ENCODE measurements around the gene PRRC1. TPM values are rescaled to one million over a fixed set of nuclear protein-coding genes. Genes with fewer than 3 reads are reported as not detected.

Gene PRRC1
- total and polyA plus RNA-seq, 2 experiments from 2014 or later, result 64.7 to 70.7 TPM

DNA sequence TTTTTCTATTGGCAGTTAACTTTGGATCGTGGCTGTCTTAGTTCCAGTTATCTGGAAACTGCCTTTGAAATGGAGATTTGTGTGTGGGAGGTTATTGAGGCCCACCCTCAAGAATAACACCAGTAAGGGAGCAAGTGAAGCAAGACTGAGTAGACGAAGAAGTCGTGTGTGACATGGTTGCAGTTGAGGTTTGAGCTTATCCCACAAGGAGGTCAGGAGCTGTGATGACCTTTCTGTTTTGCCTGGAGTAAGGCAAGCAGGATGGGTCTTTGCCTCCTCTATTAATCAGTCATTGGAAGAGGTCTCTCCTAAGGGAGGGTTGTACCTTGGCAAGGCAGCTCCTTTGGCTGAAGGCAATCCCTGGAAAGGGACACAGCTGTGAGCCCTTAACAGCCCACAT lies 81.9 kb downstream of the PRRC1 start (continued):
- TF ChIP-seq, protein P1, sequence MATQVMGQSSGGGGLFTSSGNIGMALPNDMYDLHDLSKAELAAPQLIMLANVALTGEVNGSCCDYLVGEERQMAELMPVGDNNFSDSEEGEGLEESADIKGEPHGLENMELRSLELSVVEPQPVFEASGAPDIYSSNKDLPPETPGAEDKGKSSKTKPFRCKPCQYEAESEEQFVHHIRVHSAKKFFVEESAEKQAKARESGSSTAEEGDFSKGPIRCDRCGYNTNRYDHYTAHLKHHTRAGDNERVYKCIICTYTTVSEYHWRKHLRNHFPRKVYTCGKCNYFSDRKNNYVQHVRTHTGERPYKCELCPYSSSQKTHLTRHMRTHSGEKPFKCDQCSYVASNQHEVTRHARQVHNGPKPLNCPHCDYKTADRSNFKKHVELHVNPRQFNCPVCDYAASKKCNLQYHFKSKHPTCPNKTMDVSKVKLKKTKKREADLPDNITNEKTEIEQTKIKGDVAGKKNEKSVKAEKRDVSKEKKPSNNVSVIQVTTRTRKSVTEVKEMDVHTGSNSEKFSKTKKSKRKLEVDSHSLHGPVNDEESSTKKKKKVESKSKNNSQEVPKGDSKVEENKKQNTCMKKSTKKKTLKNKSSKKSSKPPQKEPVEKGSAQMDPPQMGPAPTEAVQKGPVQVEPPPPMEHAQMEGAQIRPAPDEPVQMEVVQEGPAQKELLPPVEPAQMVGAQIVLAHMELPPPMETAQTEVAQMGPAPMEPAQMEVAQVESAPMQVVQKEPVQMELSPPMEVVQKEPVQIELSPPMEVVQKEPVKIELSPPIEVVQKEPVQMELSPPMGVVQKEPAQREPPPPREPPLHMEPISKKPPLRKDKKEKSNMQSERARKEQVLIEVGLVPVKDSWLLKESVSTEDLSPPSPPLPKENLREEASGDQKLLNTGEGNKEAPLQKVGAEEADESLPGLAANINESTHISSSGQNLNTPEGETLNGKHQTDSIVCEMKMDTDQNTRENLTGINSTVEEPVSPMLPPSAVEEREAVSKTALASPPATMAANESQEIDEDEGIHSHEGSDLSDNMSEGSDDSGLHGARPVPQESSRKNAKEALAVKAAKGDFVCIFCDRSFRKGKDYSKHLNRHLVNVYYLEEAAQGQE (IDR thresholded peaks at IDR 0.05; ENCODE audit: unreplicated experiment), result no peak
- TF ChIP-seq JUNB (IDR thresholded peaks at IDR 0.05; ENCODE audit: unreplicated experiment) (no peak), EZH2 (IDR thresholded peaks at IDR 0.05; ENCODE audit: low read depth, unreplicated experiment) (no peak), EZH2phosphoT487 (IDR thresholded peaks at IDR 0.05; ENCODE audit: unreplicated experiment) (no peak), NANOG (IDR thresholded peaks at IDR 0.05; ENCODE audit: borderline replicate concordance) (no peak)

DNA sequence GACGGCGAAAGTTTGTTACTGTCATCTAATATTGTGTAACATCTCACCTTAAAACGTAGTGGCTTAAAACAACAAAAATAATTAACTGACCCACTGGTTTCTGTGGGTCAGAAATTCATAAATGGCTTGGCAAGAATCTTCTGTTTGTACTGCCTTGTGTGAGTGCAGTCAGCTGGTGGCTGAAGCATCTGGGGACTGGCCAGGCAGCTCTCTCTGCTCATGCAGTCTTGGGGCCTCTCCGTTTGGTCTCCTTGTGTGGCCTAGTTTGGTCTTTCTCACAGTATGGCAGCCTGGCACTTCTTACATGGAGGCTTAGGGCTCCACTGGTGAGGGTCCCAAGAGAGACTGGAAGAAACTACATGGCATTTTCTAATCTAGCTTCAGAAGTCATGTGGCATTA lies 82.4 kb downstream of the PRRC1 start:
- Mint-ChIP-seq H3K27ac (no peak overlapping the region), H3K36me3 (ENCODE audit: low read depth) (no peaks in the 10 kb centered on the region), H3K27me3 (ENCODE audit: insufficient read depth, low read depth, poor library complexity) (peaks cover 5% of the 10 kb centered on the region), H3K4me1 (peaks cover 21% of the 10 kb centered on the region), H3K4me3 (no peak overlapping the region), H3K9me3 (no peaks in the 10 kb centered on the region)
- no peak overlapping the region for H3K4me3 ChIP-seq
- H3K4me1 ChIP-seq (ENCODE audit: insufficient read depth), result peaks cover 9% of the 10 kb centered on the region
- H3K79me2 ChIP-seq (replicated peaks; ENCODE audit: insufficient read depth), result no peaks in the 10 kb centered on the region
- no peaks in the 10 kb centered on the region for H4K20me1 ChIP-seq (replicated peaks; ENCODE audit: insufficient read depth)
- TF ChIP-seq EZH2phosphoT487 (IDR thresholded peaks at IDR 0.05; ENCODE audit: unreplicated experiment) (no peak), NANOG (IDR thresholded peaks at IDR 0.05; ENCODE audit: borderline replicate concordance) (no peak), EZH2 (IDR thresholded peaks at IDR 0.05; ENCODE audit: low read depth, unreplicated experiment) (no peak), STAT1 (IDR thresholded peaks at IDR 0.05; ENCODE audit: unreplicated experiment) (no peak), CREB1 (CRISPR knock-in tag; IDR thresholded peaks at IDR 0.05; ENCODE audit: low read depth) (no peak), ZNF114 (CRISPR knock-in tag; IDR thresholded peaks at IDR 0.05) (no peak), POLR2AphosphoS5 (IDR thresholded peaks at IDR 0.05; ENCODE audit: low read depth) (no peak)
- ATAC-seq (no peak), DNase-seq (ENCODE audit: low spot score) (no peak)
- no peaks in the 10 kb centered on the region for H3K36me3 ChIP-seq (ENCODE audit: insufficient read depth)
- no peak overlapping the region for H2AFZ ChIP-seq
- H3K27me3 ChIP-seq (ENCODE audit: insufficient read depth), result no peaks in the 10 kb centered on the region
- no peaks in the 10 kb centered on the region for H3F3A ChIP-seq (replicated peaks; ENCODE audit: low read depth)
- H3K27ac ChIP-seq (ENCODE audit: low read depth), result no peak overlapping the region
- peaks cover 7% of the 10 kb centered on the region; the same call in 1 of the 2 replicates for H3K9me2 ChIP-seq (ENCODE audit: insufficient read depth)
- H3K4me2 ChIP-seq, result no peak overlapping the region

DNA sequence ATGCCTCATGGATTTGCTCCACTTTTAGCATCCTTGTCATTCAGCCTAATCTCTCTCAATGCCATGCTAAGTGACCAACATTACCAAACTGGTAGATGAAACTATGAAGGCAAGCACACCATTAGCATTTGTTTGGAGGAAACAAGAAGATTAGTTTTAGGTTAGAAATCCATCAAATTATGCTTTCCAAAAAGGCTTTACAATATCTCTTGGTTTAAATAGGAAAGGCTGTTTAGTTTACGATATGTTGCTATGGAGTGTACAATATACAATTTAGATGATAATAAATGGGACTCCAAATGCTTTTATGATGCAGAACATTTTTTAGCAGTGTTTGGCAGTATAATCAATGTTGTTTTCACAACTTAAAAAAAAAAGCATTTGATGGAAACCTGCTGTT lies 83.7 kb downstream of the PRRC1 start:
- H3K27ac Mint-ChIP-seq, result no peak overlapping the region
- no peaks in the 10 kb centered on the region for H3K27me3 ChIP-seq (ENCODE audit: insufficient read depth)

More for the DNA sequence above, 83.7 kb downstream of the PRRC1 start:
- no peak overlapping the region for H3K4me3 Mint-ChIP-seq
- DNase-seq (ENCODE audit: low spot score) (no peak), ATAC-seq (no peak)
- H3K4me1 Mint-ChIP-seq, result peaks cover 23% of the 10 kb centered on the region
- Histone ChIP-seq H3F3A (replicated peaks; ENCODE audit: low read depth) (no peaks in the 10 kb centered on the region), H3K4me1 (ENCODE audit: insufficient read depth) (peaks cover 9% of the 10 kb centered on the region), H3K79me2 (replicated peaks; ENCODE audit: insufficient read depth) (no peaks in the 10 kb centered on the region), H3K4me2 (no peak overlapping the region), H3K36me3 (ENCODE audit: insufficient read depth) (no peaks in the 10 kb centered on the region), H3K27ac (ENCODE audit: low read depth) (no peak overlapping the region), H4K20me1 (replicated peaks; ENCODE audit: insufficient read depth) (no peaks in the 10 kb centered on the region), H2AFZ (no peak overlapping the region), H3K9me2 (ENCODE audit: insufficient read depth) (peaks cover 7% of the 10 kb centered on the region; the same call in 1 of the 2 replicates), H3K4me3 (no peak overlapping the region)
- TF ChIP-seq JUNB (IDR thresholded peaks at IDR 0.05; ENCODE audit: unreplicated experiment), result no peak
- TF ChIP-seq STAT1 (IDR thresholded peaks at IDR 0.05; ENCODE audit: unreplicated experiment), result no peak
- TF ChIP-seq POLR2AphosphoS5 (IDR thresholded peaks at IDR 0.05; ENCODE audit: low read depth), result no peak
- TF ChIP-seq, protein P2, sequence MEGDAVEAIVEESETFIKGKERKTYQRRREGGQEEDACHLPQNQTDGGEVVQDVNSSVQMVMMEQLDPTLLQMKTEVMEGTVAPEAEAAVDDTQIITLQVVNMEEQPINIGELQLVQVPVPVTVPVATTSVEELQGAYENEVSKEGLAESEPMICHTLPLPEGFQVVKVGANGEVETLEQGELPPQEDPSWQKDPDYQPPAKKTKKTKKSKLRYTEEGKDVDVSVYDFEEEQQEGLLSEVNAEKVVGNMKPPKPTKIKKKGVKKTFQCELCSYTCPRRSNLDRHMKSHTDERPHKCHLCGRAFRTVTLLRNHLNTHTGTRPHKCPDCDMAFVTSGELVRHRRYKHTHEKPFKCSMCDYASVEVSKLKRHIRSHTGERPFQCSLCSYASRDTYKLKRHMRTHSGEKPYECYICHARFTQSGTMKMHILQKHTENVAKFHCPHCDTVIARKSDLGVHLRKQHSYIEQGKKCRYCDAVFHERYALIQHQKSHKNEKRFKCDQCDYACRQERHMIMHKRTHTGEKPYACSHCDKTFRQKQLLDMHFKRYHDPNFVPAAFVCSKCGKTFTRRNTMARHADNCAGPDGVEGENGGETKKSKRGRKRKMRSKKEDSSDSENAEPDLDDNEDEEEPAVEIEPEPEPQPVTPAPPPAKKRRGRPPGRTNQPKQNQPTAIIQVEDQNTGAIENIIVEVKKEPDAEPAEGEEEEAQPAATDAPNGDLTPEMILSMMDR (conservative IDR thresholded peaks at IDR 0.05; ENCODE audit: low read depth in 2 of 2), result no peak
- no peaks in the 10 kb centered on the region for H3K9me3 Mint-ChIP-seq
- peaks cover 5% of the 10 kb centered on the region for H3K27me3 Mint-ChIP-seq (ENCODE audit: insufficient read depth, low read depth, poor library complexity)
- no peaks in the 10 kb centered on the region for H3K36me3 Mint-ChIP-seq (ENCODE audit: low read depth)
